B cell (primary cell): ENCODE measurements around the gene AFAP1L1. TPM values are rescaled to one million over a fixed set of nuclear protein-coding genes. Genes with fewer than 3 reads are reported as not detected.
A peak's percentile ranks its signal among the peaks of the same experiment; 100 is the strongest.

Source experiments
- ATAC-seq: fragments of 200-7000 bp; cut with Tn5 transposase; one replicate; pipeline ENCODE4 v1.10.0; 2021; ENCODE audit warnings: low read depth, mild to moderate bottlenecking, moderate number of reproducible peaks, moderate library complexity
- CTCF ChIA-PET: fragments of 350-600 bp; sonication (Branson Sonifier 250); formaldehyde crosslinking; loops from one replicate; lab custom pipeline; 2021; ENCODE audit warnings: antibody characterized with exemption, inconsistent platforms; lab: Charles Lee
- POLR2A ChIA-PET: fragments of 350-600 bp; sonication (Branson Sonifier 250); formaldehyde crosslinking; loops from one replicate; lab custom pipeline; 2021; ENCODE audit warnings: antibody characterized with exemption; lab: Charles Lee
- DNase-seq: peaks from one replicate; pipeline ENCODE4 v3.0.0; 2013
- H2AFZ ChIP-seq: 2 replicates; pipeline ENCODE4 v1.6.1; 2012; ENCODE audit warnings: mild to moderate bottlenecking, low read depth, low read length; ENCODE audit not compliant: insufficient read depth, poor library complexity, severe bottlenecking
- H3K27ac ChIP-seq, 2 donors: 1 replicate in 1 of 2; 2 replicates in 1 of 2; pipeline ENCODE4 v1.5.1; 2012 to 2013; ENCODE audit warnings: low read length in 2 of 2, mild to moderate bottlenecking in 2 of 2, moderate library complexity in 1 of 2
- H3K27me3 ChIP-seq, 4 experiments: fragments of 200-600 bp in 1 of 4; sonication (generic) in 1 of 4; replicated peaks in 1 of 4; 1 replicate in 2 of 4; 2 replicates in 2 of 4; pipeline versions ENCODE4 v1.6.1 to v1.7.0; 2013 to 2016; ENCODE audit warnings: low read length in 3 of 4, mild to moderate bottlenecking in 2 of 4, mixed read lengths in 1 of 4, moderate library complexity in 1 of 4; ENCODE audit not compliant: insufficient read depth in 4 of 4, control insufficient read depth in 3 of 4; ENCODE audit errors: control extremely low read depth in 1 of 4
- H3K36me3 ChIP-seq, 2 experiments: replicated peaks in 1 of 2; 1 replicate in 1 of 2; 2 replicates in 1 of 2; pipeline versions ENCODE4 v1.6.1 to v1.7.1; 2013; ENCODE audit warnings: low read length in 1 of 2; ENCODE audit not compliant: insufficient read depth in 2 of 2, control insufficient read depth in 1 of 2; ENCODE audit errors: control extremely low read depth in 1 of 2, extremely low read depth in 1 of 2
- H3K4me1 ChIP-seq, 2 donors: fragments of 200-600 bp in 1 of 2; sonication (generic) in 1 of 2; 1 replicate in 1 of 2; 2 replicates in 1 of 2; pipeline versions ENCODE4 v1.5.1 to v1.6.1; 2013 to 2017; ENCODE audit warnings: low read length in 2 of 2; ENCODE audit not compliant: control insufficient read depth in 2 of 2, insufficient read depth in 2 of 2
- H3K4me2 ChIP-seq: replicated peaks from 2 replicates; pipeline ENCODE3; 2012; ENCODE audit warnings: mild to moderate bottlenecking, low read depth, low read length; ENCODE audit not compliant: poor library complexity, severe bottlenecking
- H3K4me3 ChIP-seq, 5 experiments: fragments of 200-600 bp in 1 of 5; sonication (generic) in 1 of 5; 1 replicate in 3 of 5; 2 replicates in 2 of 5; pipeline versions ENCODE4 v1.5.1 to v1.7.0; 2011 to 2016; ENCODE audit warnings: low read length in 4 of 5, mild to moderate bottlenecking in 4 of 5, low read depth in 2 of 5, control low read depth in 1 of 5, moderate library complexity in 1 of 5; ENCODE audit not compliant: insufficient read depth in 1 of 5; ENCODE audit errors: control extremely low read depth in 1 of 5, extremely low read depth in 1 of 5
- H3K79me2 ChIP-seq: fragments of 200-600 bp; sonication (generic); one replicate; pipeline ENCODE4 v1.6.0; 2016; ENCODE audit warnings: low read length; ENCODE audit not compliant: control insufficient read depth, insufficient read depth
- H3K9ac ChIP-seq: fragments of 200-600 bp; sonication (generic); 2 replicates; pipeline ENCODE4 v1.6.1; 2017; ENCODE audit warnings: mild to moderate bottlenecking, low read length, moderate library complexity
- H3K9me3 ChIP-seq, 3 donors: one replicate each; pipeline versions ENCODE4 v1.6.1 to v1.7.1; 2013; ENCODE audit warnings: low read length in 2 of 3; ENCODE audit not compliant: control insufficient read depth in 2 of 3, insufficient read depth in 1 of 3; ENCODE audit errors: control extremely low read depth in 1 of 3
- H4K20me1 ChIP-seq: 2 replicates; pipeline ENCODE4 v1.6.0; 2012; ENCODE audit warnings: mild to moderate bottlenecking, low read length; ENCODE audit not compliant: insufficient read depth, control insufficient read depth, poor library complexity, severe bottlenecking
- H3K27ac Mint-ChIP-seq: one replicate; pipeline ENCODE4 v1.8.0; 2021; ENCODE audit warnings: mixed read lengths
- H3K27me3 Mint-ChIP-seq: one replicate; pipeline ENCODE4 v1.8.0; 2021; ENCODE audit warnings: mixed read lengths
- H3K4me1 Mint-ChIP-seq: one replicate; pipeline ENCODE4 v1.8.0; 2021; ENCODE audit warnings: mixed read lengths
- H3K4me3 Mint-ChIP-seq: one replicate; pipeline ENCODE4 v1.8.0; 2021; ENCODE audit warnings: mixed read lengths
- H3K9me3 Mint-ChIP-seq: one replicate; pipeline ENCODE4 v1.8.0; 2022; ENCODE audit warnings: mixed read lengths; ENCODE audit not compliant: insufficient read depth
- EZH2 ChIP-seq: IDR thresholded peaks from 2 replicates; pipeline ENCODE4 v1.6.1; 2012; ENCODE audit warnings: borderline replicate concordance, low read depth, mild to moderate bottlenecking, moderate library complexity, low read length; ENCODE audit not compliant: insufficient read depth, poor library complexity, severe bottlenecking
- WGBS: methylation state at CpG from one replicate; pipeline ENCODE4 v1.1.5; 2013; ENCODE audit warnings: missing lambda C conversion rate; ENCODE audit not compliant: insufficient coverage; 5-methylcytosine and 5-hydroxymethylcytosine counted together
- intact Hi-C: fragments of 100-400 bp; cut with micrococcal nuclease; formaldehyde crosslinking; loops from one replicate; pipeline ENCODE4 v1.10.0; 2022
- polyA plus RNA-seq: library from polyadenylated mRNA; depleted of rRNA; stranded (reverse); fragments of >200 nt; gene quantifications from 2 replicates; pipeline ENCODE4 v1.2.3, GENCODE V29; 2012
- total RNA-seq, 2 donors: library from RNA; stranded (reverse); fragments of 120-200 nt in 1 of 2; gene quantifications; 1 replicate in 1 of 2; 2 replicates in 1 of 2; pipeline versions ENCODE4 v1.2.3 to v1.2.4, GENCODE V29; 2013 to 2022
- TF ChIP-seq, protein P1 (sequence below): fragments of 200-600 bp; IDR thresholded peaks from one replicate; pipeline ENCODE4 v1.8.0; 2022; ENCODE audit warnings: antibody characterized with exemption, mild to moderate bottlenecking

Gene AFAP1L1
- total and polyA plus RNA-seq, 2 donors (not counting 1 experiment from before 2014, with no cell fraction given) = not detected

DNA sequence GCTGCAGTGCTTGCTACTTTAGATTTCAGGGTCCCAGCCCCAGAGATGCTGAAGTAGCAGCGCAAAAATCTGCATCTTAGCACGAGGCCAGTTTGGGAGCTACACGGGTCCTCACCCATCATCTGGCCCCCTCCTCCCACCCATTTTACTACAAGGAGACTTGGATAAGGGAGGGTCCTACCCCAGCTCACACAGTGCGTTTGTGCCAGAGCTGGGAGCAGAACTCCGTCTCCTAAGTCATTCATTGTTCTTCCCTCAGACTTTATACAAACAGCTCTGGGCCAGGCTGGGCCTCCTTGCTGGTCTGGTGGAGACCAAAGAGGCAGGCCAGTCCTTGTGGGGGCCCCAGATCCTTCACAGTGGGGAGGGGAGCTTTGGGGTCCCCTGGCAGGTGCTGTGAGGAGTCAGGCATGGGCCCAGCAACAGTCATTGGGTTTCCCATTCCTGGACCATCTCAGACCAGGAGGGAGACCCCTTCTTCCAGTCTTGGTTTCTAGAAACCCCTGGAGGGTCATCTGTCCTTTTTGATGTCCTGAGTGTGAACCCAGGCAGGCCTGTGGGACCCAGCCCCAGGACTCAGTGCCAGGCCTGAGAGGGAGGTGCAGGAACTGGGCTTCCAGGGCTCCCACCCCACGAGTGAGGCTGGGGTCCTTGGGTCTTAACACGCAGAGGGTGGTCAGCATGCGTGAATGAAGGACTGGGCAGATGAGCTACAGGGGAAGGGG, 109.8 kb downstream of the AFAP1L1 start:
- Mint-ChIP-seq H3K4me3 (no peak overlapping the region), H3K4me1 (peaks cover 2% of the 10 kb centered on the region), H3K27me3 (no peaks in the 10 kb centered on the region), H3K9me3 (no peaks in the 10 kb centered on the region), H3K27ac (no peak overlapping the region)
- H3K27me3 ChIP-seq = no peaks in the 10 kb centered on the region
- no peak overlapping the region for H2AFZ ChIP-seq
- no peak overlapping the region for H3K9ac ChIP-seq
- CTCF ChIA-PET = interaction anchor here (0.6 to 7.8 kb wide), 13 partner anchors 9 to 237 kb away, joined by 3 to 67 read pairs (median 6); partner anchors contain the start of genes CSNK1A1 and PCYOX1L
- H3K79me2 ChIP-seq = no peaks in the 10 kb centered on the region
- ATAC-seq (no peak), DNase-seq (no peak)
- intact Hi-C loops = no loop called here
- H3K4me3 ChIP-seq = no peak overlapping the region
- H3K36me3 ChIP-seq = no peaks in the 10 kb centered on the region
- H3K9me3 ChIP-seq = peaks cover 0 to 3% (median 0%) of the 10 kb centered on the region in 3 donors
- TF ChIP-seq, protein P1, sequence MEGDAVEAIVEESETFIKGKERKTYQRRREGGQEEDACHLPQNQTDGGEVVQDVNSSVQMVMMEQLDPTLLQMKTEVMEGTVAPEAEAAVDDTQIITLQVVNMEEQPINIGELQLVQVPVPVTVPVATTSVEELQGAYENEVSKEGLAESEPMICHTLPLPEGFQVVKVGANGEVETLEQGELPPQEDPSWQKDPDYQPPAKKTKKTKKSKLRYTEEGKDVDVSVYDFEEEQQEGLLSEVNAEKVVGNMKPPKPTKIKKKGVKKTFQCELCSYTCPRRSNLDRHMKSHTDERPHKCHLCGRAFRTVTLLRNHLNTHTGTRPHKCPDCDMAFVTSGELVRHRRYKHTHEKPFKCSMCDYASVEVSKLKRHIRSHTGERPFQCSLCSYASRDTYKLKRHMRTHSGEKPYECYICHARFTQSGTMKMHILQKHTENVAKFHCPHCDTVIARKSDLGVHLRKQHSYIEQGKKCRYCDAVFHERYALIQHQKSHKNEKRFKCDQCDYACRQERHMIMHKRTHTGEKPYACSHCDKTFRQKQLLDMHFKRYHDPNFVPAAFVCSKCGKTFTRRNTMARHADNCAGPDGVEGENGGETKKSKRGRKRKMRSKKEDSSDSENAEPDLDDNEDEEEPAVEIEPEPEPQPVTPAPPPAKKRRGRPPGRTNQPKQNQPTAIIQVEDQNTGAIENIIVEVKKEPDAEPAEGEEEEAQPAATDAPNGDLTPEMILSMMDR = no peak
- TF ChIP-seq EZH2 = no peak
- 49% methylated on average over 8 of the region's 8 CpGs for WGBS
- H4K20me1 ChIP-seq = no peaks in the 10 kb centered on the region
- H3K4me1 ChIP-seq = peaks cover 0 to 5% of the 10 kb centered on the region in 2 donors
- H3K27ac ChIP-seq = no peak overlapping the region
- H3K4me2 ChIP-seq = peak overlapping the region; percentile 15
- POLR2A ChIA-PET = no interaction called here

DNA sequence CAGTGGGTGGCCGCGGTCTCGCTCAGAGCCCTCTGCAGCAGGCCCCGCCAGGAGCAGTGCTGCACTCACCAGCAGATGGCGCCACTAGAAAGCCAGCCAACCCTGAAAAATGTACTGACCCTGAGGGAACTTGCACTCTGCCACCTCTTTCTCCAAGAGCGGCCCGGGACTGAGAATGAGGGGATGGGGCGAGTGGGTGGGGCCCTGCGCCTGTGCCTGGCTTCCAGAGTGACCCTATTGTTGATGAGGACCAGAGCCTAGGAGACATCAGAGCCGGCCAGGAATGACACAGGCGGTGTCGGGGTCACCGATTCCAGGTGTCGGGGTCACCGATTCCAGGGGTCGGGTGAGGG, 110.3 kb downstream of the AFAP1L1 start:
- peaks cover 0 to 5% of the 10 kb centered on the region in 2 donors for H3K4me1 ChIP-seq
- 41% methylated on average over 12 of the region's 16 CpGs for WGBS
- H3K27ac ChIP-seq = no peak overlapping the region
- H3K27ac Mint-ChIP-seq = no peak overlapping the region
- intact Hi-C loops = no loop called here
- H3K79me2 ChIP-seq = no peaks in the 10 kb centered on the region
- H3K27me3 ChIP-seq = no peaks in the 10 kb centered on the region
- no peaks in the 10 kb centered on the region for H3K27me3 Mint-ChIP-seq
- ATAC-seq (peak; percentile 73), DNase-seq (peak; percentile 68)
- TF ChIP-seq, protein P1 = peak; percentile 83
- TF ChIP-seq EZH2 = no peak
- peak overlapping the region; percentile 15 for H3K4me2 ChIP-seq
- H3K4me1 Mint-ChIP-seq = peaks cover 2% of the 10 kb centered on the region
- no peak overlapping the region for H2AFZ ChIP-seq
- no peaks in the 10 kb centered on the region for H3K9me3 Mint-ChIP-seq
- H4K20me1 ChIP-seq = no peaks in the 10 kb centered on the region
- POLR2A ChIA-PET = no interaction called here
- peaks cover 0 to 3% (median 0%) of the 10 kb centered on the region in 3 donors for H3K9me3 ChIP-seq
- H3K4me3 ChIP-seq = no peak overlapping the region
- no peak overlapping the region for H3K9ac ChIP-seq
- no peaks in the 10 kb centered on the region for H3K36me3 ChIP-seq
- CTCF ChIA-PET = interaction anchor here (0.6 to 7.8 kb wide), 12 partner anchors 9 to 1115 kb away, joined by 3 to 67 read pairs (median 6); partner anchors contain the start of gene CSNK1A1
- no peak overlapping the region for H3K4me3 Mint-ChIP-seq
